GM21619 (cell line): ENCODE results near the gene IL1RAPL1.
"Not testable (repeated sequence)": the region's sequence is repeated elsewhere in the genome, so short reads cannot be mapped to it uniquely, and the experiment has no call there.

Source experiments
- ATAC-seq: cut with Tn5 transposase; IDR thresholded peaks from one replicate; pipeline ENCODE4 v1.9.1; 2021; ENCODE audit not compliant: unreplicated experiment

The IL1RAPL1 gene

DNA sequence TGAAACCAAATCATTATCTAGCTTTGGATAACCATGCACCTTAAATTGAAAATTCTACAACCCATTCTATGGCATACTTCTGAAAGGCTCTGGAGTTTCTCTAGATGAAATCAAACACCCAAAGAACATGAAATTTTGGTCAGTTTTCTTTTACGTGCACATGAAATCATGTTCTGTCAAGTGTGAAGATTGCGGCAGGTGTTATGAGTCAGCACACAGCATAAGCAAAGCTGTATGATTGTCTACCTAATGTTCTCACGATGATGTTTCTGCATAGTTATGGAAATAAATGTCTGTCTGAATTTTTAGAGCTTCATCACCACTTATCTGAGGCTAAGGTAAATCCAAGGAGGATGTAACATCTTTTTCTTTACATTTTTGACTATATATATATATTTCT lies 495.3 kb downstream of the IL1RAPL1 start:
- no peak for ATAC-seq

DNA sequence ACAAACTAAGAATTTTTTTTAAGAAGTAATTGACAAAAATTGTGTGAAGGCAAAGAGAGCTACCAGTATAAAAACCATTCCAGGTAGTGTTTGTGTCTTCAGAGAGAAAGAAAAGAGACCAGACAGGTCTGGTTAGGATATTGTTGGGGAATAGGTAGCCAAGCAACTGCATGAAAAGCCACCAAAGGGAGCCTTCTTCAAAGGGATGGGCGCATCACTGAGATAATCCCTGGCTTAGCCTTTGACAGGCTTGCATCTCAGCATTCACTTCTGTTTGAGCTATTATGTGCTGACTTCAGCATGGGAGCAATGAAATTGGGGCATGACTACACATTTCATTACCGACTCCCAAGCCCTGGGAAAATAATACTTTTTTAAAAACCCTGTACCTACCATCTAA lies 496.6 kb downstream of the IL1RAPL1 start:
- ATAC-seq, result no peak

- ATAC-seq, result no peak
Observed at GRCh38 chrX:29090811-29091210, 503.6 kb downstream of the IL1RAPL1 start.

- no peak for ATAC-seq
Observed at GRCh38 chrX:29107231-29107630, 520.0 kb downstream of the IL1RAPL1 start.

DNA sequence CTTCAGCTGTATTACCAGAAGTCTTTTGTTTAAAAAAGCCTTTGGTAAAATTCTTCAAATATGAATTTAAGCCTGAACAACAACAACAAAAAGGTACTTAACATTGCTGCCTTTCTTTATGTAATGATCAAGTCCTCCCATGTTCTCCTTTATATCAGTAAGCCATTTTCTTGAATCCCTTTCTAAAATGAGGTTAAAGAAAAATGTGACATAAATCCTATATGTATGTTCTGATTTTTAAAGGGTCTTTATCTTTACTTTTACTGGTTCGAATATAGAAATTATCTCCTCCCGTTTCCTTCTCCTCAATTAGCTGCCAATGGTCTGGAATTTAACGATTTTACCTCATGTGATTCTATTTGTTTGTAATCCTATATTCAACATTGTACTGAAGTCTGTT lies 522.8 kb downstream of the IL1RAPL1 start:
- ATAC-seq, result no peak

- ATAC-seq, result no peak
Observed at GRCh38 chrX:29113221-29113620, 526.0 kb downstream of the IL1RAPL1 start.

DNA sequence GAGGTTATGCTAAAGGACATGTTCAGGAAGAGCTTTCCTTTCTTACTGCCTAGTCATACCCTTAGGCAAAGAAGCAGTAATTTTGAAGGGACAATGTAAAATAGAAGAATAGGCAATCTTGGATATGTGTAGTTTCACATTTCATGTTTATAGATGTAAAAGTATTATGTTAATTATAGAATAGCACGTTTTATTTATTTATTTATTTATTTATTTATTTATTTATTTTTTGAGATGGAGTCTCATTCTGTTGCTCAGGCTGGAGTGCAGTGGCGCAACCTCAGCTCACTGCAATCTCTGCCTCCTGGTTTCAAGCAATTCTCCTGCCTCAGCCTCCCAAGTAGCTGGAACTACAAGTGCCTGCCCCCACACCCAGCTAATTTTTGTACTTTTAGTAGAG lies 535.6 kb downstream of the IL1RAPL1 start:
- ATAC-seq, result not testable (repeated sequence)

GRCh38 chrX:29130905-29131304 lies 543.7 kb downstream of the IL1RAPL1 start:
- no peak for ATAC-seq

DNA sequence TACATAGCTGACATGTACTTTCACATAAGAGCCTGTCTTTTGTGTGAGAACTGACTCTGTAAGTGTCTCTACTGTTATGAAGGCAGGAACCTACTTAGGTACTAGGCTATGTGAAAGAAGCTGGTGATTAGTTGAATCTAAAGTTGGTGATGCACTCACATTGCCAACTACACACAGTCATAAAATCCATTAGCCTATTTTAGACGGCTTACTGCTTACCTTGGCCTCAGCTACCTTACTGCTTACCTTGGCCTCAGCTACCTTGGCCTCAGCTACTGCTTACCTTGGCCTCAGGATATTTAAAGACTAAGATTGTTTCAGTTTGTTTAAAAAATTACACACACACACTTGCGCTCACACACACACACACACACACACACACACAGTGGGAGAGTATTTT lies 549.7 kb downstream of the IL1RAPL1 start:
- ATAC-seq, result no peak

GRCh38 chrX:29138003-29138402 lies 550.8 kb downstream of the IL1RAPL1 start:
- ATAC-seq, result no peak

DNA sequence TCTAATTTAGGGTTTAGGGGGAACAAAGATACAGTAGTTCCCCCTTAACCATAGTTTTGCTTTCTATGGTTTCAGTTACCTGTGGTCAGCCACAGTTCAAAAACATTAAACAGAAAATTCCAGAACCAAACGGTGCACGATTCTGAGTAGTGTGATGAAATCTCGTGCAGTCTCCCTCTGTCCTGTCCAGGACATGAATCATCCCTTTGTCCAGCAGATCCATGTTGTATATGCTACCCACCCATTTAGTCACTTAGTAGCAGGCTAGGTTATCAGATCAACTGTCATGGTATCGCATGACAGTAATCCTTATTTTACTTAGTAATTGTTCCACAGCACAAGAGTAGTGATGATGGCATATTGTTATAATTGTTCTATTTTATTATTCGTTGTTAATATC lies 556.1 kb downstream of the IL1RAPL1 start:
- ATAC-seq, result no peak

DNA sequence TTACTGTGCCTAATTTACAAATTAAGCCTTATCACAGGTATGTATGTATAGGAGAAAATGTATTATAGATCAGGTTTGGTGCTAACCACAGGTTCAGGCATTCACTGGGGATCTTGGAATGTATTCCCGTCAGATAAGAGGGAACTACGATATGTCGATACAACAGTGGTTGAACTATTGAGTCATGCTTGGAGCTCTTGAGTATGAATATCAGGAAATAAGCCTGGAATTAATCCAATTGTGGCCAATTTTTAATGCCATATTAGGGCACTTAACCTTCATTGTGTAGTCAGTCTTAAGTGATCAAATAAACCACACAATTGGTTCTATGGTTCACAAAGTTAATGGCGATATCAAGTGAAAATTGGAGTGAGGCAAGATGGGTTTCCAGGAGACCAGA lies 556.5 kb downstream of the IL1RAPL1 start:
- ATAC-seq, result no peak

GRCh38 chrX:29145316-29145715 lies 558.1 kb downstream of the IL1RAPL1 start:
- ATAC-seq, result no peak

- ATAC-seq, result no peak
Observed at GRCh38 chrX:29148511-29148910, 561.3 kb downstream of the IL1RAPL1 start.

GRCh38 chrX:29155286-29155685 lies 568.0 kb downstream of the IL1RAPL1 start:
- no peak for ATAC-seq

DNA sequence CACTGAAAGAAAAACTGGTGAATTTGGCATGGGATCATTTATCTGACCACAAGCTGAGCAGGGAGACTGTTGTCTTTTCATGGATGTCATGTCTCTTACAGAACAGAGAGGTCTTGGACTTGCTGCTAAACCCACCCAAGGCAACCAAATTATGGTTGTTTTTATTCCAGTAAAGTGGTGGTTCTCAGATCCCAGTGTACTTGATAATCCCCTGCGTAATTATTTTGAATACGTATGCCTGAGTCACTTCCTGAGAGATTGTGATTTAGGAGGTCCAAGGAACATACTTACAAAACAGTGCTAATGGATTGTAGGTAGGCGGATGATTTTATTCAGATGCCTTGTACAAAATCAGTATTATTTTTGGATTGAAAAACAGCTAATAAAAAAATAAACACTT lies 585.6 kb downstream of the IL1RAPL1 start:
- no peak for ATAC-seq

DNA sequence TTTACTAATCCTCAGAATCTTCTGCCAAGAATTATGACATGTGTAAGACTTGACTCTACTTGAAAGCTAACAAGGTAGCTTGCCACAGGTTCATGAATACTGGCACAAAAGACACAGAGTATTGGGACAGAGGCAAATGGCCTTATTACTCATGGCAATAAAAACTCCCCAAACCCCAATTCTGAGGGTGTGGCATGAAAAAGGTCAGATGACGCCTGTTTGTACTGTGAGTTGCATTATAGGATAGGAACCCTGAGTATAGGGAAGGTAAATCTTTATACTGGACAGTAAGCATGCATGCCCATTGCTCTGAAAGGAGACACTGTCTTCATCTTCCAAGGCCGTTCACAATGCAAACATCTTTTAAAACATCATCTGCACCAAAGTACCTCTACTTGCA lies 600.0 kb downstream of the IL1RAPL1 start:
- no peak for ATAC-seq

- no peak for ATAC-seq
Observed at GRCh38 chrX:29196501-29196900, 609.3 kb downstream of the IL1RAPL1 start.

- ATAC-seq, result no peak
Observed at GRCh38 chrX:29215251-29215650, 628.0 kb downstream of the IL1RAPL1 start.

DNA sequence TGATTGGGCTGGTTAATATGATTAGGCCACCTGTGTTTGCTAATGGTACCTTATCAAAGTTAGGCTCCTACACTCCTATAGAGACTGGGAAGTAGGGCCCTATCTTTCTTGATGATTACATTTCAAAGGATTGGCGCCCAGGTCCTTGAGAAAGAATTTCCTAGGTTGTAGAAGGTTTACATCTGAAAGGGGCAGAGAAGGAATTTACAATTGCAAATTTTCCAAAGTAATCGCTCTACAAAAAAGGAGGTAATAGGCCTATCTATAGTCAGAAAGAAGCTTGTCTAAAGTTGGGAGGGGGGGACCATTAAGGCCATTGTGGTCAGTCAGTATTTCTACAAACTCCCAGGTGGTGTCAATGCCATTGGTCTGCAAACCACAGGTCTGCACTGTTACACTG lies 638.4 kb downstream of the IL1RAPL1 start:
- no peak for ATAC-seq

DNA sequence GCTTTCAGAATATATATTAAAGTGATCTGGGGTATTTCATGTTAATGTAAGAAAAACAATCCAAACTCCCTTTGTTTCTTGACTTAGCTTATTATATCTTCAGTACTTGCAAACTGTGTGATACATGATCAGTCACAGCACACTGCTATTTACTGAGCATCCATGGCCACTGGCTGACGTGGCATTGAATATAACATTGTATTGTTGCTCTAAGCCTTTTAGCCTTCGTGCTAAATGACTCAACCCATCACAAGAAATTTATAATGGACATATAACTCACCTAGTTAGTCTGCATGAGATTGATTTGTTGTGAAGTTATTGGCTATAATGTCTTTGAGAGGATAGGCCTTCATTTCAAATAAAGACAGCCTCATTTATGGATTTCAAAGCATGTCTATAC lies 642.6 kb downstream of the IL1RAPL1 start:
- ATAC-seq, result no peak

GRCh38 chrX:29231800-29232199 lies 644.6 kb downstream of the IL1RAPL1 start:
- ATAC-seq, result no peak

- no peak for ATAC-seq
Observed at GRCh38 chrX:29233592-29234183, 646.4 kb downstream of the IL1RAPL1 start.

DNA sequence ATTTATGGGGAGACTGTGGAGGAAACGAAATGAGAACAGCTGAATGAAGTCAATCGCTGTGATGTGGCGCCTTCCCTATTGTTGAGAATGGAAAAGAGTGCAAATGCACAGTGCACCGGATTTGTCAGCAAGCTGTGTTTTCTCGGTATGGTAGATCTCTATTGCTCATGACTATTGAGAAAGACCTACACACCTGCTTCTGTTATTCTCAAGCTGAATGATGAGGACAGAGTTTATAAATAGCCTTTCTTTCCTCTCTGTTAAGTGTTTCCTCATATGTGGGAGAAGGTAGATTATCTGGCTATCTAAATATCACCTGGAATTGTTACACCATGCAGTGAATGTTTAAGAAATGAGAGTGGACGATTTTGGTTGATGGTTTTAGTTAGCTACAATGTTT lies 650.7 kb downstream of the IL1RAPL1 start:
- no peak for ATAC-seq
